SK-N-SH (cell line): ENCODE measurements around the gene NBEAL1.
"Not testable (repeated sequence)": the region's sequence is repeated elsewhere in the genome, so short reads cannot be mapped to it uniquely, and the experiment has no call there.

ENCODE experiments used
- EP300 ChIP-seq, 2 experiments: IDR thresholded peaks; 2 replicates each; pipeline versions ENCODE4 v1.4.0 to v1.6.1; 2012; ENCODE audit warnings: borderline replicate concordance in 1 of 2, low read depth in 1 of 2, low read length in 1 of 2
- FOXJ3 ChIP-seq: sonication (generic); formaldehyde crosslinking; IDR thresholded peaks from 2 replicates; pipeline ENCODE4 v1.5.1; 2020; ENCODE audit warnings: mild to moderate bottlenecking, missing genetic modification reagents
- TAF1 ChIP-seq: IDR thresholded peaks from 2 replicates; pipeline ENCODE4 v1.6.1; 2012; ENCODE audit warnings: low read depth, mild to moderate bottlenecking, low read length, moderate library complexity, borderline replicate concordance
- YY1 ChIP-seq: IDR thresholded peaks from 2 replicates; pipeline ENCODE4 v1.4.0; 2012; ENCODE audit warnings: low read depth, mild to moderate bottlenecking
- TF ChIP-seq, protein P1 (sequence below): fragments of 200-600 bp; sonication (generic); IDR thresholded peaks from 2 replicates; pipeline ENCODE4 v1.6.1; 2017; ENCODE audit warnings: antibody characterized with exemption, mild to moderate bottlenecking, moderate library complexity
- TF ChIP-seq, protein P2 (sequence below): IDR thresholded peaks from 2 replicates; pipeline ENCODE4 v1.6.1; 2012; ENCODE audit warnings: mild to moderate bottlenecking, low read depth, low read length, moderate library complexity
- TF ChIP-seq, protein P3 (sequence below): IDR thresholded peaks from 2 replicates; pipeline ENCODE4 v1.4.0; 2012; ENCODE audit warnings: low read depth, borderline replicate concordance
- TF ChIP-seq, protein P4 (sequence below): IDR thresholded peaks from 2 replicates; pipeline ENCODE4; 2012

DNA sequence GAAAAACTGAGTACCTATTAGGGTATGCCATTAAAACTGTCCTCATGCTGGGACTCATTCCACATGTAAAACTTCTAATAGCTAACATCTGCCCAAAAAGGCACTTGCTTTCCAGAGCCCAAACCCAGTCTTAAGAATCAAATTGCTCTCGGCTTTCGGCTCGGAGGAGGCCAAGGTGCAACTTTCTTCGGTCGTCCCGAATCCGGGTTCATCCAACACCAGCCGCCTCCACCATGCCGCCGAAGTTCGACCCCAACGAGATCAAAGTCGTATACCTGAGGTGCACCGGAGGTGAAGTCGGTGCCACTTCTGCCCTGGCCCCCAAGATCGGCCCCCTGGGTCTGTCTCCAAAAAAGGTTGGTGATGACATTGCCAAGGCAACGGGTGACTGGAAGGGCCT, 175.9 kb downstream of the NBEAL1 start:
- TF ChIP-seq, protein P1, sequence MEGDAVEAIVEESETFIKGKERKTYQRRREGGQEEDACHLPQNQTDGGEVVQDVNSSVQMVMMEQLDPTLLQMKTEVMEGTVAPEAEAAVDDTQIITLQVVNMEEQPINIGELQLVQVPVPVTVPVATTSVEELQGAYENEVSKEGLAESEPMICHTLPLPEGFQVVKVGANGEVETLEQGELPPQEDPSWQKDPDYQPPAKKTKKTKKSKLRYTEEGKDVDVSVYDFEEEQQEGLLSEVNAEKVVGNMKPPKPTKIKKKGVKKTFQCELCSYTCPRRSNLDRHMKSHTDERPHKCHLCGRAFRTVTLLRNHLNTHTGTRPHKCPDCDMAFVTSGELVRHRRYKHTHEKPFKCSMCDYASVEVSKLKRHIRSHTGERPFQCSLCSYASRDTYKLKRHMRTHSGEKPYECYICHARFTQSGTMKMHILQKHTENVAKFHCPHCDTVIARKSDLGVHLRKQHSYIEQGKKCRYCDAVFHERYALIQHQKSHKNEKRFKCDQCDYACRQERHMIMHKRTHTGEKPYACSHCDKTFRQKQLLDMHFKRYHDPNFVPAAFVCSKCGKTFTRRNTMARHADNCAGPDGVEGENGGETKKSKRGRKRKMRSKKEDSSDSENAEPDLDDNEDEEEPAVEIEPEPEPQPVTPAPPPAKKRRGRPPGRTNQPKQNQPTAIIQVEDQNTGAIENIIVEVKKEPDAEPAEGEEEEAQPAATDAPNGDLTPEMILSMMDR = not testable (repeated sequence)
- TF ChIP-seq, protein P2, sequence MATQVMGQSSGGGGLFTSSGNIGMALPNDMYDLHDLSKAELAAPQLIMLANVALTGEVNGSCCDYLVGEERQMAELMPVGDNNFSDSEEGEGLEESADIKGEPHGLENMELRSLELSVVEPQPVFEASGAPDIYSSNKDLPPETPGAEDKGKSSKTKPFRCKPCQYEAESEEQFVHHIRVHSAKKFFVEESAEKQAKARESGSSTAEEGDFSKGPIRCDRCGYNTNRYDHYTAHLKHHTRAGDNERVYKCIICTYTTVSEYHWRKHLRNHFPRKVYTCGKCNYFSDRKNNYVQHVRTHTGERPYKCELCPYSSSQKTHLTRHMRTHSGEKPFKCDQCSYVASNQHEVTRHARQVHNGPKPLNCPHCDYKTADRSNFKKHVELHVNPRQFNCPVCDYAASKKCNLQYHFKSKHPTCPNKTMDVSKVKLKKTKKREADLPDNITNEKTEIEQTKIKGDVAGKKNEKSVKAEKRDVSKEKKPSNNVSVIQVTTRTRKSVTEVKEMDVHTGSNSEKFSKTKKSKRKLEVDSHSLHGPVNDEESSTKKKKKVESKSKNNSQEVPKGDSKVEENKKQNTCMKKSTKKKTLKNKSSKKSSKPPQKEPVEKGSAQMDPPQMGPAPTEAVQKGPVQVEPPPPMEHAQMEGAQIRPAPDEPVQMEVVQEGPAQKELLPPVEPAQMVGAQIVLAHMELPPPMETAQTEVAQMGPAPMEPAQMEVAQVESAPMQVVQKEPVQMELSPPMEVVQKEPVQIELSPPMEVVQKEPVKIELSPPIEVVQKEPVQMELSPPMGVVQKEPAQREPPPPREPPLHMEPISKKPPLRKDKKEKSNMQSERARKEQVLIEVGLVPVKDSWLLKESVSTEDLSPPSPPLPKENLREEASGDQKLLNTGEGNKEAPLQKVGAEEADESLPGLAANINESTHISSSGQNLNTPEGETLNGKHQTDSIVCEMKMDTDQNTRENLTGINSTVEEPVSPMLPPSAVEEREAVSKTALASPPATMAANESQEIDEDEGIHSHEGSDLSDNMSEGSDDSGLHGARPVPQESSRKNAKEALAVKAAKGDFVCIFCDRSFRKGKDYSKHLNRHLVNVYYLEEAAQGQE = not testable (repeated sequence)
- TF ChIP-seq, protein P3, sequence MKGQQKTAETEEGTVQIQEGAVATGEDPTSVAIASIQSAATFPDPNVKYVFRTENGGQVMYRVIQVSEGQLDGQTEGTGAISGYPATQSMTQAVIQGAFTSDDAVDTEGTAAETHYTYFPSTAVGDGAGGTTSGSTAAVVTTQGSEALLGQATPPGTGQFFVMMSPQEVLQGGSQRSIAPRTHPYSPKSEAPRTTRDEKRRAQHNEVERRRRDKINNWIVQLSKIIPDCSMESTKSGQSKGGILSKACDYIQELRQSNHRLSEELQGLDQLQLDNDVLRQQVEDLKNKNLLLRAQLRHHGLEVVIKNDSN = not testable (repeated sequence)
- not testable (repeated sequence) for TF ChIP-seq FOXJ3 (CRISPR knock-in tag); TAF1; YY1; EP300 (IDR thresholded peaks at IDR 0.05; ENCODE audit: borderline replicate concordance in 1 of 2, low read depth in 1 of 2, low read length in 1 of 2)
- TF ChIP-seq, protein P4, sequence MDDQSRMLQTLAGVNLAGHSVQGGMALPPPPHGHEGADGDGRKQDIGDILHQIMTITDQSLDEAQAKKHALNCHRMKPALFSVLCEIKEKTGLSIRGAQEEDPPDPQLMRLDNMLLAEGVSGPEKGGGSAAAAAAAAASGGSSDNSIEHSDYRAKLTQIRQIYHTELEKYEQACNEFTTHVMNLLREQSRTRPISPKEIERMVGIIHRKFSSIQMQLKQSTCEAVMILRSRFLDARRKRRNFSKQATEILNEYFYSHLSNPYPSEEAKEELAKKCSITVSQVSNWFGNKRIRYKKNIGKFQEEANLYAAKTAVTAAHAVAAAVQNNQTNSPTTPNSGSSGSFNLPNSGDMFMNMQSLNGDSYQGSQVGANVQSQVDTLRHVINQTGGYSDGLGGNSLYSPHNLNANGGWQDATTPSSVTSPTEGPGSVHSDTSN = not testable (repeated sequence)
